Regular cardiac myocyte (primary cell): Measurements from ENCODE around the gene PPIB. TPM values are rescaled to one million over a fixed set of nuclear protein-coding genes. Genes with fewer than 3 reads are reported as not detected.

Experiments used
- total RNA-seq: library from RNA; depleted of rRNA; stranded (reverse); fragments of >200 nt; gene quantifications from 2 replicates; pipeline ENCODE4 v1.2.3, GENCODE V29; 2014

The PPIB gene
- 1,403 and 1,545 TPM in 2 replicates for total RNA-seq

GRCh38 chr15:64162869-64163658 is at the start of gene PPIB:
PPIB (minus strand) TSS chr15:64163022; CDS start chr15:64162986, 36 bp downstream.

GRCh38 chr15:64151727-64152506 is 10.9 kb downstream of the PPIB start, which contains the start of gene SNX22:
SNX22 (plus strand) TSS chr15:64151731; CDS start chr15:64151776, 45 bp downstream.

Other genes starting within 250 kb of the PPIB start
- gene DAPK2, start 116.5 kb downstream of the PPIB start, total RNA-seq: 0.38 and 3.9 TPM in 2 replicates
- 50.7 and 69.4 TPM in 2 replicates for gene CIAO2A, start 69.2 kb downstream of the PPIB start, total RNA-seq
- gene SNX1, start 67.0 kb downstream of the PPIB start, total RNA-seq: 33.3 and 54.3 TPM in 2 replicates
- 0.19 and 0.28 TPM in 2 replicates for gene SNX22, start 11.3 kb downstream of the PPIB start, total RNA-seq
- gene CSNK1G1, start 193.2 kb upstream of the PPIB start, total RNA-seq: 22.6 and 22.8 TPM in 2 replicates
- 5.6 and 25.1 TPM in 2 replicates for gene PCLAF, start 218.4 kb upstream of the PPIB start, total RNA-seq
- 11.0 and 13.4 TPM in 2 replicates for gene TRIP4, start 224.8 kb upstream of the PPIB start, total RNA-seq